ENCODE measurements around the gene ZNF318.

GRCh38 chr6:43338243-43338642 lies 31.2 kb downstream of the ZNF318 start:
- TF ChIP-seq GATA3 (IDR thresholded peaks at IDR 0.05; ENCODE audit: low read depth, low read length) (no peak), GATA2 (IDR thresholded peaks at IDR 0.05; ENCODE audit: low read depth, low read length) (no peak)
